Chondrocyte (in vitro differentiated cells): ENCODE data around the gene PCDH17. TPM values are rescaled to one million over a fixed set of nuclear protein-coding genes. Genes with fewer than 3 reads are reported as not detected.

Experiments used
- DNase-seq: peaks from one replicate; pipeline ENCODE4 v3.0.0; 2021; ENCODE audit warnings: mixed read lengths, low spot score
- H3K27ac Mint-ChIP-seq: one replicate; pipeline ENCODE4 v1.8.0; 2021; ENCODE audit warnings: mild to moderate bottlenecking, moderate library complexity, mixed read lengths; ENCODE audit not compliant: unreplicated experiment
- H3K27me3 Mint-ChIP-seq: 2 replicates; pipeline ENCODE4 v1.8.0; 2021; ENCODE audit warnings: low read depth, mixed read lengths
- H3K36me3 Mint-ChIP-seq: 2 replicates; pipeline ENCODE4 v1.8.0; 2021; ENCODE audit warnings: low read depth, mixed read lengths
- H3K4me1 Mint-ChIP-seq: 2 replicates; pipeline ENCODE4 v1.8.0; 2021; ENCODE audit warnings: low read depth, mild to moderate bottlenecking, mixed read lengths
- H3K4me3 Mint-ChIP-seq: one replicate; pipeline ENCODE4 v1.8.0; 2021; ENCODE audit warnings: mild to moderate bottlenecking, moderate library complexity, mixed read lengths; ENCODE audit not compliant: unreplicated experiment
- H3K9me3 Mint-ChIP-seq: 2 replicates; pipeline ENCODE4 v1.8.0; 2021; ENCODE audit warnings: low read depth, mixed read lengths
- CTCF ChIP-seq: fragments of 200-600 bp; sonication (generic); IDR thresholded peaks from 2 replicates; pipeline ENCODE4 v1.5.0; 2021; ENCODE audit warnings: antibody characterized with exemption, mild to moderate bottlenecking, moderate library complexity
- total RNA-seq: library from RNA; stranded (reverse); gene quantifications from 3 replicates; pipeline ENCODE4 v1.2.1, GENCODE V29; 2021

PCDH17 gene
- total RNA-seq, 1 donor from 2014 or later: 0.32 TPM

GRCh38 chr13:57716295-57716694 is 84.8 kb downstream of the PCDH17 start:
- Mint-ChIP-seq H3K9me3 (no peaks in the 10 kb centered on the region), H3K36me3 (no peaks in the 10 kb centered on the region)
- no peak for DNase-seq

GRCh38 chr13:57724486-57725272 is 93.1 kb downstream of the PCDH17 start:
- TF ChIP-seq CTCF: no peak
- no peak for DNase-seq
- Mint-ChIP-seq H3K27ac (no peak overlapping the region), H3K4me1 (no peaks in the 10 kb centered on the region), H3K36me3 (no peaks in the 10 kb centered on the region), H3K9me3 (no peaks in the 10 kb centered on the region), H3K4me3 (no peak overlapping the region), H3K27me3 (no peaks in the 10 kb centered on the region)

More at GRCh38 chr13:57716295-57716694, 84.8 kb downstream of the PCDH17 start:
- TF ChIP-seq CTCF: no peak
- Mint-ChIP-seq H3K4me3 (no peak overlapping the region), H3K4me1 (no peaks in the 10 kb centered on the region), H3K27me3 (no peaks in the 10 kb centered on the region), H3K27ac (no peak overlapping the region)

GRCh38 chr13:57725480-57725879 is 93.9 kb downstream of the PCDH17 start:
- Mint-ChIP-seq H3K36me3 (no peaks in the 10 kb centered on the region), H3K9me3 (no peaks in the 10 kb centered on the region), H3K4me3 (no peak overlapping the region), H3K27ac (no peak overlapping the region), H3K4me1 (no peaks in the 10 kb centered on the region), H3K27me3 (no peaks in the 10 kb centered on the region)
- DNase-seq: no peak
- TF ChIP-seq CTCF: no peak

- Mint-ChIP-seq H3K27me3 (no peaks in the 10 kb centered on the region), H3K36me3 (no peaks in the 10 kb centered on the region), H3K27ac (no peak overlapping the region), H3K4me3 (no peak overlapping the region), H3K9me3 (no peaks in the 10 kb centered on the region), H3K4me1 (no peaks in the 10 kb centered on the region)
- DNase-seq: no peak
- TF ChIP-seq CTCF: no peak
These were observed 95.4 kb downstream of the PCDH17 start for GRCh38 chr13:57726981-57727380.

GRCh38 chr13:57734306-57734705 is 102.8 kb downstream of the PCDH17 start:
- Mint-ChIP-seq H3K27ac (no peak overlapping the region), H3K4me1 (no peaks in the 10 kb centered on the region), H3K36me3 (no peaks in the 10 kb centered on the region), H3K9me3 (no peaks in the 10 kb centered on the region), H3K4me3 (no peak overlapping the region), H3K27me3 (no peaks in the 10 kb centered on the region)
- TF ChIP-seq CTCF: no peak
- no peak for DNase-seq
